Measurements from ENCODE around the gene MTHFD2L.
"Not testable (repeated sequence)": the region's sequence is repeated elsewhere in the genome, so short reads cannot be mapped to it uniquely, and the experiment has no call there.

MTHFD2L gene

DNA sequence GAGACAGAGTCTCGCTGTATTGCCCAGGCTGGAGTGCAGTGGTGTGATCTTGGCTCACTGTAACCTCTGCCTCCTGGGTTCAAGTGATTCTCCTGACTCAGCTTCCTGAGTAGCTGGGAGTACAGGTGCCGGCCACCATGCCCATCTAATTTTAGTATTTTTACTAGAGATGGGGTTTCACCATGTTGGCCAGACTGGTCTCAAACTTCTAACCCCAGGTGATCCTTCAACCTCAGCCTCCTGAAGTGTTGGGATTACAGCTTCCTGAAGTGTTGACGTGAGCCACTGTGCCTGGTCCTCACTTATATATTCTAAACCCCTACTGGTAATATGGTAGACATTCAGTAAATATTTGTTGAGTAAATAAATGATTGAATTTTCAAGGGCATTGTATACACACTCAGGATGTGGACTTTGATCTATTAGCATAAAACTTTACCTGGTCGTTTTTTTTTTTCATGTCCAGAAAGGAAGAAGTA is 33.0 kb downstream of the MTHFD2L start:
- no peak for DNase-seq

DNA sequence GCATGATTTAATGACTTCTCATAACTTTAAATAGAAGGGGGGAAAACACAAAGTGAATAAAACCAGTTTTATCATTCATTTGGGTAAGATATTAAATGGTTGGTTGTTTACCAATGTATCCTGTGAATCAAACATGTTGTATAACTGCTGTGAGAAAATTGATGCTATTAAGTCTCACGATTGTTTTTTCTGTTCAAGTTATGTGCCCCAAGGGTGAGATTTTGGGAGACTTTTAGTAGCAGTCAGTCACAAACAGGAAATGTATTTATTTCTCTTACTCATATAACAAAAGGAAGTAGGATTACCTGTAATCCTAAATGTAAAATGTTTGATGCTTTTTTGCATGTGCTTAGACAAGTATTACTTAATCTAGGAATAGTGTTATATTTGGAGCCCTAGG is 39.2 kb downstream of the MTHFD2L start:
- no peak for DNase-seq

DNA sequence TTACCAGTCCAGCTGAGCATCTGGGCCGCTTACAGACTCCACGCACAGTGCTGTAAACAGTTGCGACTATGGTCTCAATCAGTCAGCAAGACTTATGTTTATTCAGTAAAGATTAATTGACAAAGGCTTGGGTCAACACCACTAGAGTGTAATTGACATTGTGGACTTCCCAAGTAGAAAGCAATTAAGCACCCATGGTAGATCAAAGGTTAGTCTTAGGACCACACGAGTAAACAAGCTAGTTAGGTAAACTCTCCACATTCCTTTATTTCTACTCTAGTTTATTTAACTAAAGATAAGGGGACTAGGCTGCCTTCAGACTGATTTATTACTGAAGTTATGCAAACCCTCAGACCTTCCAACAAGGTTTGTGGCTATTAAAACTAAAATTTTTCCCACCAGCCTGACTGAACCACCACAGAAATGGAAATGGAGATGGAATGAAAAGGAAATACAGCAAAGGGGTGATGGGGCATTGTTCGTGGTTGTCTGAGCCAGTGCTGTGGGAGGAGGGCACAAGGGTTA is 44.2 kb downstream of the MTHFD2L start:
- DNase-seq, result no peak

DNA sequence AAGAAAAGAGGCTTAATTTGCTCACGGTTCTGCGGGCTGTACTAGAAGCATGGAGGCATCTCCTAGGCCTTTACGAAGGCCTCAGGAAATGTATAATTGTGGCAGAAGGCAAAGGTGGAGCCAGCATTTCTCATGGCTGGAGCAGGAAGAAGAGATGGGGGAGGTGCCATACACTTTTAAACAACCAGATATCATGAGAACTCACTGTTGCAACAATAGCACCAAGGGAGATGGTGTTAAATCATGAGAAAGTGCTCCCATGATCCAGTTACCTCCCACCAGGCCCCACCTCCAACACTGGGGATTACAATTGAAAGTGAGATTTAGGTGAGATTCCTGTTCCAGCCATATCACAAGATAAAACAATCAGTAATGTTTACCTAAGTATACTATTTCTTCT is 45.5 kb downstream of the MTHFD2L start:
- no peak for DNase-seq

DNA sequence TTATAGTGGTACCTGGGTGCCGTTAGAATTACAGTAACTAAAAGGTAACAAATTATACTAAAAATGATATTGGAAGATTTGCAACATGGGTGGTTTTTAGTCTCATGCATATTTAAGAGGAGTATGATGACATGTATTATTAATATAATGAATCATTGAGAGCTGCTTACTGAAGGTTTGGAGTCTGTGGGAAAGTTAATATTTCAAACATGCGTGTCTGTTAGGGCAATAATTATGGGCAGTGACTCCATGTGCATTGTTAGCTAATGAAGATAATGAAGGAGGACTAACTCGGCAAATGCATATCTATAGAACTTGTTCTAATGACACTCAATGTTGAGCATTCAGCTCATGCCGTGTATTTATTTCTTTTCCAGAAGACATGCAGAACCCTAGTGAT is 47.1 kb downstream of the MTHFD2L start:
- DNase-seq, result no peak

DNA sequence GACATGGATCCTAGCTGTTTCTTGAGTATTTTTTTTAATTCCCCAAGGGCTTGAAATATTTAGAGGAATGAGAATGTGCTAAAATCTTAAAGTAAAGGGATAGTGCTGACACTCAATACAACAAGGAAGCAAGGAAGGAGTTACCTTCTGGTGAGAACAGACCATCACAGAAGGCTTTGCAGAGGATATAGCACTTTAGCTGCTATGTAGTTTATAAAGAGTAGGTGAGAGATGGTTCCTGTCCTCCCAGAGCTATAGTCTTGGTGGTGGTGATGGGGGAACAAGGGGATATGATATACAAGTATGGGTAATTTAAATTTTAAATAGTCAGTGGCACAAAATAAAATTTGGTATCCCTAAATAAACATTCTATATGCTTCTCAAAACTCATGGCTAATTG is 47.6 kb downstream of the MTHFD2L start:
- no peak for DNase-seq

DNA sequence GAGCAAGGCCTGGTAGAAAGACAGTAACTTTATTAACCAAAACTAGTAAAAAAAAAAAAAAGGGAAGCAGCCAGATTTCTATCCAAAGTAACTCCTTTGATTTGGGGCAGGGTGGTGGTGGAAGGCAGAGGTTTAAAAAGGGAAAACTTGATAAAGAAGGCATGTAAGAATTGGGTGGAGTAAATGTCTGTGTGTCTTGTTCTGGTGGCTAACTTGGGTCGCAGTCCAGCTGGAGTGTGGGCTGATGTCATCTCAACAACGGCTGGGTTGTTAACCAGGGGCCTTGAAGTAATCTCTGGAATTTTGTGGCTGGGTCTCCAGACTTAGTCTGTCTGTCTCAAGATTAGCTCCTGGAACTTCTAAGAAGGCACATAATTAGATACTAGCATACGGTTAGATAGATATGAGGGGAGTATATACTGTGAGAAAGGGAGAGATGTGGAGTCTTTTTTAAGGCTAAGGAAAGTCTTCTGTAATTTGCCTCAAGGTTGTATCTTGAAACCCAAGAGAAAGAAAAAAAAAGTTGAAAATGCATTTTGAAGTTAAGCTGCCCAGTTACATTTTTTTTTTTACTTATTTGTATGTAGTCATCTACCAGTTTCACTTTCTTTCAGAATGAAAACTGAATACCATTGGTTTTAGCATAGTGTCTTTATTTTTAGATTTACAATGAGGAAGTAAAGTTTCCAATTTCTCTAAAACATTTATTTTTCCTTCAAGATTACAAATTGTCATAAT is 48.3 kb downstream of the MTHFD2L start:
- no peak for DNase-seq

DNA sequence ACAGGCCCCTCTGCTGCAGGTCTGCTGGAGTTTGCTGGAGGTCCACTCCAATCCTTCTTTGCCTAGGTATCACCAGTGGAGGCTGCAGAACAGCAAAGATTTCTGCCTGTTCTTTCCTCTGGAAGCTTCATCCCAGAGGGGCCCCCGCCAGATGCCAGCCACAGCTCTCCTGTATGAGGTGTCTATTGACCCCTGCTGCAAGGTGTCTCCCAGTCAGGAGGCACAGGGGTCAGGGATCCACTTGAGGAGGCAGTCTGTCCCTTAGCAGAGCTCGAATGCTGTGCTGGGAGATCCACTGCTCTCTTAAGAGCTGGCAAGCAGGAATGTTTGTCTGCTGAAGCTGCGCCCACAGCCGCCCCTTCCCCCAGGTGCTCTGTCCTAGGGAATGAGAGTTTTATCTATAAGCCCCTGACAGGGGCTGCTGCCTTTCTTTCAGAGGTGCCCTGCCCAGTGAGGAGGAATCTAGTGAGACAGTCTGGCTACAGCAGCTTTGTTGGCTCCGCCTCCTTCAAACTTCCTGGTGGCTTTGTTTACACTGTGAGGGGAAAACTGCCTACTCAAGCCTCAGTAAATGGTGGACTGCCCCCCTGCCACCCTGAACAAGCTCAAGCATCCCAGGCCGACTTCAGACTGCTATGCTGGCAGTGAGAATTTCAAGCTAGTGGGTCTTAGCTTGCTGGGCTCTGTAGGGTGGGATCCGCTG is 56.7 kb downstream of the MTHFD2L start:
- not testable (repeated sequence) for DNase-seq

DNA sequence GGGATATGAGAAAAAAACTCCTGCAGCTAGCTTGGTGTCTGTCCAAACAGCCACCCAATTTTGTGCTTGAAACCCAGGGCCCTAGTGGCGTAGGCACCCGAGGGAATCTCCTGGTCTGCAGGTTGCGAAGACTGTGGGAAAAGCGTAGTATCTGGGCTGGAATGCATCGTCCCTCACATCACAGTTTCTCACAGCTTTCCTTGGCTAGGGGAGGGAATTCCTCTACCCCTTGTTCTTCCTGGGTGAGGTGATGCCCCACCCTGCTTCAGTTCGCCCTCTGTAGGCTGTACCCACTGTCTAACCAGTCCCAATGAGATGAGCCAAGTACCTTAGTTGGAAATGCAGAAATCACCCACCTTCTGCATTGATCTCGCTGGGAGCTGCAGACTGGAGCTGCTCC is 57.3 kb downstream of the MTHFD2L start:
- not testable (repeated sequence) for DNase-seq

DNA sequence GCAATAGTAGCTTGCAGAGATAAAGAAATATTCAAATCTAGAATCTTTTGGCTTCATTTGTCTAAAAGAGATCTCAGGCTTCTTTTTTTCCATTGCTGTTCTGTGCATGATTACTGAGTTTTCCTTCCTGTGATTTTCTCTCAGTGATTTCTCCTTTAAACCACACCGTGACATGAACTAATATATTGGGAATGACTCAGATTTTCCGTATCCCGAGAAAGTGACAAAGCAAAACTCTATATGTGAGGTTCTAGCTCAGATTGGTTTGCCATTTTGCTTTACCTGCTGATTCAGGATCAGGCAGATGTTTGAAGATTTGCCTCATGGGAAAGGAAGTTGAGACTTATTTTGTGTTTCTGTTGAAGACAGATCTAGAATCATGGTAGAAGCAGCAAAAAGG is 59.4 kb downstream of the MTHFD2L start:
- DNase-seq, result no peak

DNA sequence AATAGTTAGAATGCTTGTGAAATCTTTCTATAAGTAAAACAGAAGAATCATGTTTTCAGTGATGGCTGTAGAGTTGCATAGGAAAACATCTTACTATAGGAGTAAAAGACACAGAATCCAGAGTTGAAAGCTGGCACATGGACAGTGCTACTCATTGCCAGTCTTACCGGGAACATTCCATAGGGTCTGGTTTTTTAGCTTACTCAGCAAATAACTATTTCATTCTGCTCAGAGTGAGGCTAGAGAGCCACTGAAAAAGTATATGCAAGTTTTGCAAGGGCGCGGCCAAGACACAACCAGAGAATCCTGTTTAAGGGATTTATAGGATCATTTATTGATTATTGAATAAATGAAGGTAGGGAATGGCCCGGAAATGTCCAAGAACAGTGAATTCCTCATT is 60.3 kb downstream of the MTHFD2L start:
- no peak for DNase-seq

DNA sequence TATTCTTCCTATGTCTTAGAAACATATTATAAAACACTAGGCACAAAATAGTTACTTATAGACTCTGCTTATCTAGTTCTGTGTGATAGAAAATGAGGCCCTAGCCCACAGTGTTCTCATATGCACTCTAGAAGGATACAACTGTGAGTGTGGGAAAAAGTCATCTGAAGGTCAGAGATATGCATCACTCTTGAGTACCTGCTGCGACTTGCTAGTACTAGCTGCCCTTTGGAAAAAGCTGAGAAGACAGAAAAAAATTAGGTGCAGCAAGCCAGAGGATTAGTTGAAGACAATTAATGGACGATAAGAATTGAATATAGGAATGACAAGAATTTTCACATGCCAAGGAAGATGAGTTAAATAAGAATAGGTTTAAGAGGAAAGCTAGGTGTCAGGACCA is 61.3 kb downstream of the MTHFD2L start:
- DNase-seq, result no peak

DNA sequence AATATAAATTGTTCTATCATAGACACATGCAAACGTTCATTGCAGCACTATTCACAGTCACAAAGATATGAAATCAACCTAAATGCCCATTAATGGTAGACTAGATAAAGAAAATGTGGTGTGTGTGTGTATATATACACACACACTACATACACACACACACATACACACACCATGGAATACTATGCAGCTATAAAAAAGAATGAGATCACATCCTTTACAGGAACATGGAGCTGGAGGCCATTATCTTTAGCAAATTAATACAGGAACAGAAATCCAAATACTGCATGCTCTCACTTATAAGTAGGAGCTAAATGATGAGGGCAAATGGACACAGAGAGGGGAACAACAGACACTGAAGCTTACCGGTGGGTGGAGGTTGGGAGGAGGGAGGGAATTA is 65.2 kb downstream of the MTHFD2L start:
- no peak for DNase-seq

DNA sequence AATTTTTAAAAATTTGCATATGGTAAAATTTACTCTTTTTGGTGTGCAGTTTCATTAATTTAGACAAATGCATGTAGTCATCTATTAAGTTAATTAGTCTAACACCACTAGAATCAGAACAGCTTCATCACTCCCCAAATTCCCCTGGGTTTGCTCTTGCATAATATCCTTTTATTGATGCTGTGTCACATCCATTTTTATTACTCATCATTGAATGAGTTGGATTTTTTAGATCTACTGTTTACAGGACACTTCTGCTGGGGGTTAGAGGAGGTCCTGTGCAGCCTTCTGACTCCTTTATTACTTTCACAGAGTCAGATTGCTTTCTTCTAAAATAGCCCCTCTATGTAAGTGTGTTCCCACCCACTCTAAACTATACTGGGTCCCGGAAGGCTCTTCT is 65.9 kb downstream of the MTHFD2L start:
- DNase-seq, result no peak

DNA sequence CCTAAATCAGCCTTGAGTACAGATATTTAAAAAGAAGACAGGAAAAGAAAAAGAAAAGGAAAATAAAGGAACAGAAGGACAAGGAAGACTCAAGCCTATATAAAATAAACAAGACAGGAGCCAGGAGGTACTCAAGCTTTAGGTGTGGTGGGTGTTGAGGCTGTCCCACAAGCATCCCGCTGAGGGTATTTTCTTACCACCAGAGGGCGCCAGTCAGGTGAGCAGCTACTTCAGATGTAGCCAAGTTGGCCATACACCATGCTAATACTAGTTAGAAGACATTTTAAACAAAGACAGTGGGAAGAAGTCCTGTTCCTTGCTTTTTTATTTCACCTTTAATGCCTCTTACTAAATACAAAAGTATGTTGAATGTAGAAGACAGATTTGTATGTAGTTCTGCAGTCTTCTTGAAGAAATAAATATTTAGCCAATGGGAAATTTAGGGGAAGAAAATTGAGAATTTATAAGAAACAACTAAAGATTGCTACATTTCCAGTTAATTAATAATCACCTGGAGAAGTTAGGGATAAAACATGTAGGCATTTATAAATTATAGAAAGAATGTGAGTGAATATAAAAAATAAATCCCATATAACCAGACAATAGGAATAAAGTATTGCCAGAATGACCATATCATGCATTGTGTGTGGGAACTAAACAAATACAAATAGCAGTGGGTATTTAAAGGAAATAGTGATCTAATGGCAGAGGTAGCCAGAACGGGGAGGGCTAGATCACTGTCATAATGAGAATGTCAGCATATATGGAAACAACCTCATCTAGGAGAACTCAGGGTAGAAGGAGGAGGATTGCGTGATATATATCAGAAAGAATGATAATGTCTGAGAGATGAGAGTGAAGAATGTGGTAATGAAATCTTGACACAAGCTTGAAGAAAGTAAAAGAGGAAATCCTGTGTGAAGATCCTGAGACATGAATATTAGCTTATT is 71.0 kb downstream of the MTHFD2L start:
- no peak for DNase-seq

DNA sequence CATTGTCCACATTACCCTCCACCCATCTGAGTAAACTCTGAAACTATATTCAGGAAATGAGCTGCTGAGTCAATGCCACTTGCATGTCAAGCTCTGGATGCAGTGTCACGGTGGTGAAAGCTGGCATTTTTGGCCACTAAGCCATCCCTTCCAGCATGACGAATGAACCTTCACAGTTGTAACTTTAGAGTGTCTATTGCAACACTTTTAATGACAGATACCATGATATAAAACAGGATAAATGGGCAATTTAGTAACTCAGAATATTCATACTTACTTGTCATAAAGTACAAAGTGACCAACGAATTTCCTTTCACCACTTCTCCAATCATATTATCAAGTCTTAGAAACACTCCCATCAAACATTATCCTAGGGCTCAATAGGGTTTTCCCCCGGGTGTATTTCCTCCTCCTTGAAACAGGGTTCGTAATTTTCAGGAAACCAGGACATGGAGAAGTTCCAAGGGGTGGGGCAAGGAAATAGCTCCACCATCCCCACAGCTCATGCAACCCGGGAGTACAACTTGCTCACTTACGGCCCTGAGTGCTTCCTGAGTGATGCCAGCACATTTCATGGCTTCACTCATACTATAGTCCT is 73.1 kb downstream of the MTHFD2L start:
- DNase-seq, result peak; percentile 79

DNA sequence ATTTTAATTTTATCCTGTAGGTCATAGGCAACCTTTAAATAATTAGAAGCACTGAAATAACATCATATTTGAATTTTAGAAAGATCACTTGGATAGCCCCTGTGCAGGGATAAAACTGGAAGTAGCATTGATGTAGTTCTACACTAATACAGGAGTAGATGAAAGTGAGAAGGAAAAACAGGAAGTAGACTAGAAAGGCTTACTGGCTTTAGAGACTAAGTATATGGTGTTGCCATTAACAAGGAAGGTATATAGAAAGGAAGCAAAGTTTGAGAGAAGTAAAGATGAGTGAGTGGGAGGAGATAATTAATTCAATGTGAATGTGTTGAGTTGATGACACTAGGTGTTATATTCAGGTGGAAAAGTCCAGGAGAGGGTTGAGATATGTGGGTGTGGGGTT is 77.2 kb downstream of the MTHFD2L start:
- no peak for DNase-seq

DNA sequence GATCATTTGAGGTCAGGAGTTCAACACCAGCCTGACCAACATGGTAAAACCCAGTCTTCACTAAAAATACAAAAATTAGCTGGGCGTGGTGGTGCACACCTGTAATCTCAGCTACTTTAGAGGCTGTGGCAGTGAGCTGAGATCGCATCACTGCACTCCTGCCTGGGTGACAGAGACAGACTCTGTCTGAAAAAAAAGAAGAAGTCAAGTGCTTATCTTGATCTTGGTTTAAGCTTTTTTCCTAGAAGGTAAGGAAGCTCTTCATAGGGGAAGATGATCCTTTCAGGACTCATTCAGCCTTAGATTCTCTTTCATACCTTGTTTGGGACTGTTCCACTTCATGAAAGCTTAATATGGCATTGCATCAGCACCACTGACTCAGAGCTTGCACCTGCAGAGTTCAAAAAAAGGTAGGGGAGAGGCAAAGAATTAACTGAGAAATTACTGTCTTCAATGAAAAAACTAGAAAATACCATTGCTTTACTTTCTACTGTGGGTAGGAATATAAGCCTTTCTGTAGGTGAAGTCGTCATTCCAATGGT is 79.6 kb downstream of the MTHFD2L start:
- DNase-seq, result no peak

DNA sequence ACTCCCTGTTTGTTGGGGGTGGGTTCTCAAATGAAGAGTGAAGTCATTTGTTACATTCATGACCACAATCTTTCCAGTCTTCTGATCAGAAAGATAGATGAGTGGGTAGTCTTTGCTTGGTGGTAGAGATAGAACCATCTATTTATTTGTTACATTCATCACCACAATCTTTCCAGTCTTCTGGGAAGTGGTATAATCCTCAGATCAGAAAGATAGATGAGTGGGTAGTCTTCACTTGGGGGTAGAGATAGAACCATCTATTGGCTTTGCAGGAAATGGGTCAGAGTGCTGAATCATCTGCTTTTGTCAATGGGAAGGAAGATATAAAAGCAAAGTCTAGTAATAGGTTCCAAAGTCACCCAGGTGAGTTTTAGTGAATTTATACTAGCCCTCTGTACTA is 86.1 kb downstream of the MTHFD2L start:
- no peak for DNase-seq

DNA sequence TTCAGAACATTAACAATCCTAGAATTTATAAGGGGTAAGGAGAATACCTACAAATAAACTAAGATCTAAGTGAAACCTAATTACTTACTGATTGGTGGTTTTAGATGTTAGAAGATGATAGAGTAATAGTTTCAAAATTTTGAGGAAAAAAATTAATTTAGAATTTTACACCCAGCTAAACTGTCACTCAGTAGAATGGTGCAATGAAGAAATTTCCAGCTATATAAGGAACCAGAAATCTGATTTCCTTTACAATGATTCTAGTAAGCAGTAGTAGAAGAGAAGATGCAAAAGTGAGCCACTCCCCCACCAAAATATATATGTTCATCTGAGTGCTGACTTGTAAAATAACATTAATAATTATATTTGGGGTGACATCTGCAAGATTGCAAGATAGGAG is 95.0 kb downstream of the MTHFD2L start:
- no peak for DNase-seq

DNA sequence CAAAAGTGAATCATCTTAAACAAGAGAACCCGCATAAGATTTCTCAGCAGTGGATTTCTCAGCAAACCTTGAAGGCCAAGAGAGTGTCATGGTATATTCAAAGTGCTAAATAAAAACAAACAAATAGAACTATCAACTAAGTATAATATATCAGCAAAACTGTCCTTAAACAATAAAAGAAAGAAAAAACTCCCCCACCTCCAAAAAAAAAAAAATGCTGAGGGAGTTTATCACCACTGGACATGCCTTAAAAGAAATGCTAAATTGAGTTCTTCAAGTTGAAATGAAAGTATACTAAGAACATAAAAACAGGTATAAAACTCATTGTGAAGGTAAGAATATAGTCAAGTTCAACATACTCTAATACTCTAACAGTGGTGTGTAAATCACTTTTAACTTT is 96.5 kb downstream of the MTHFD2L start:
- no peak for DNase-seq

DNA sequence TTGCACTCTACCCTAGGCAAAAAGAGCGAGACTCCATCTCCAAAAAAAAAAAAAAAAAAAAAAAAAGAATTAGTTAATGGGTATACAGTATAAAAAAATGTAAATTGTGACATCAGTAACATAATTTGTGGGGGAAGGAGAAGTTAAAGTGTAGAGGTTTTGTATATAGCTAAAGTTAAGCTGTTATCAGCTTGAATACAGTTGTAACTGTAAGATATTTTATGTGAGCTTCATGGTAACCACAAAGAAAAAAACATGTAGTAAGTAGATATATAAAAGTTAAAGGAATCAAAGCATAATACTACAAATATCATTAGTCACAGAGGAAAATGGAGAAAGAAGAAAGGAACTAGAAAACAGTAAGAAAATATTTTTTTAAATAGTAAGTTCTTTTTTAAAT is 97.2 kb downstream of the MTHFD2L start:
- DNase-seq, result no peak

DNA sequence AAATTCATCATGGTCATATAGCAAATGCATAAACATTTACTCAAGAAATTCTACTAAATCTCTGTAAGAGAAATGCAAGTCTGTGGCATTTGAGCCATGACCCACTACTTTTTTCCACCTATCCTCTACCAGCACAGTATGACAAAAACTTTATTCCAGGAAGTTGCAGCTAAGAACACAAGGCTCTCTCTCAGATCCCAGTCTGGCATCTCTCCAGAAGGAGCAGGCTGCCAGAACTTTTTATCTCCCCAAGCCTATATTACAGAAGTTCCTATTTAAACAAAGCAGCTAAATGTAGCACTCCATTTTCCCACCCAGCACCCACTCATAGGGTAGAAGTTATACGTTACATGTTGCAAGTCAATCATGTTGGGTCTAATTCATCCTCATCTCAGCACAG is 101.0 kb downstream of the MTHFD2L start:
- DNase-seq, result no peak

Data from amniotic stem cell (primary cell).